HL-60 (cell line): ENCODE results near the gene ALKBH1.
"Not testable (repeated sequence)": the region's sequence is repeated elsewhere in the genome, so short reads cannot be mapped to it uniquely, and the experiment has no call there.

ENCODE experiments used
- DNase-seq, 2 experiments: peaks; one replicate each; pipeline ENCODE4 v3.0.0-alpha.2; 2010 to 2020; ENCODE audit warnings: low read depth in 1 of 2, low spot score in 1 of 2
- H3K27ac ChIP-seq: fragments of 250-450 bp; sonication (Bioruptor Pico); replicated peaks from 2 replicates; pipeline ENCODE4 v1.5.1; 2020; ENCODE audit warnings: mild to moderate bottlenecking, moderate library complexity
- H3K27me3 ChIP-seq: fragments of 250-450 bp; sonication (Bioruptor Pico); 2 replicates; pipeline ENCODE4 v1.5.1; 2021; ENCODE audit warnings: mild to moderate bottlenecking, moderate library complexity; ENCODE audit not compliant: insufficient read depth, poor library complexity, severe bottlenecking
- H3K4me3 ChIP-seq: replicated peaks from 2 replicates; pipeline ENCODE4 v1.5.1; 2011; ENCODE audit warnings: mild to moderate bottlenecking, control low read depth, low read length; ENCODE audit not compliant: insufficient read depth
- CTCF ChIP-seq: IDR thresholded peaks from one replicate; pipeline ENCODE4 v1.5.1; 2011; ENCODE audit warnings: low read length, control low read depth, inconsistent platforms; ENCODE audit not compliant: insufficient read depth
- GABPA ChIP-seq: IDR thresholded peaks from 2 replicates; pipeline ENCODE4 v1.6.1; 2012; ENCODE audit warnings: low read depth
- POLR2AphosphoS5 ChIP-seq: IDR thresholded peaks from 2 replicates; pipeline ENCODE4 v1.6.1; 2012; ENCODE audit warnings: low read depth
- REST ChIP-seq: IDR thresholded peaks from 2 replicates; pipeline ENCODE4 v1.6.1; 2012; ENCODE audit warnings: low read depth; ENCODE audit not compliant: insufficient replicate concordance
- SPI1 ChIP-seq: IDR thresholded peaks from 2 replicates; pipeline ENCODE4 v1.6.1; 2012; ENCODE audit warnings: low read depth, mild to moderate bottlenecking, borderline replicate concordance
- long read RNA-seq: library from polyadenylated mRNA; unstranded; transcript quantifications from one replicate; pipeline ENCODE4 v2.0.0, GENCODE V29; 2020

The ALKBH1 gene
- long read RNA-seq, transcript ALKBH1-201 (6 exons, 2,594 nt) = major isoform, 16 of 23 reads
- long read RNA-seq, partial matches to known transcripts = 1 of 23 reads
- long read RNA-seq, other reads (novel, unspliced or antisense) = 4 of 23 reads

GRCh38 chr14:77707724-77708408 is at the start of gene ALKBH1, which contains the start of gene SLIRP:
Gene ALKBH1, minus strand, starts transcription at chr14:77708023. Its CDS starts 19 bp downstream, at chr14:77708004.
Gene SLIRP, plus strand, starts transcription at chr14:77708103. Its CDS starts 9 bp downstream, at chr14:77708112.
- Histone ChIP-seq H3K27ac (peak within 1 kb of the TSS; percentile 78), H3K4me3 (peak within 1 kb of the TSS; percentile 67), H3K27me3 (no peaks in the 10 kb centered on the region)
- TF ChIP-seq GABPA (peak; percentile 93), REST (peak; percentile 58), CTCF (no peak), SPI1 (no peak), POLR2AphosphoS5 (peak; percentile 76)
- peak; percentile 41 to 76 for DNase-seq

- no peaks in the 10 kb centered on the region for H3K27me3 ChIP-seq
- H3K4me3 ChIP-seq = no peak overlapping the region
- H3K27ac ChIP-seq = no peak overlapping the region
- TF ChIP-seq GABPA (no peak), REST (no peak), POLR2AphosphoS5 (no peak), CTCF (no peak), SPI1 (no peak)
- no peak for DNase-seq
These were observed 45.1 kb upstream of the ALKBH1 start for GRCh38 chr14:77752799-77753516.

- TF ChIP-seq REST (no peak), GABPA (no peak), CTCF (no peak), SPI1 (no peak), POLR2AphosphoS5 (no peak)
- Histone ChIP-seq H3K4me3 (no peak overlapping the region), H3K27me3 (no peaks in the 10 kb centered on the region), H3K27ac (no peak overlapping the region)
- no peak for DNase-seq
These were observed 44.4 kb upstream of the ALKBH1 start for GRCh38 chr14:77752266-77752665.

GRCh38 chr14:77747425-77747824 is 39.6 kb upstream of the ALKBH1 start:
- H3K4me3 ChIP-seq, H3K27ac ChIP-seq, H3K27me3 ChIP-seq, DNase-seq: not testable (repeated sequence)
